ENCODE data around the gene MYBPC1.

MYBPC1 gene

DNA sequence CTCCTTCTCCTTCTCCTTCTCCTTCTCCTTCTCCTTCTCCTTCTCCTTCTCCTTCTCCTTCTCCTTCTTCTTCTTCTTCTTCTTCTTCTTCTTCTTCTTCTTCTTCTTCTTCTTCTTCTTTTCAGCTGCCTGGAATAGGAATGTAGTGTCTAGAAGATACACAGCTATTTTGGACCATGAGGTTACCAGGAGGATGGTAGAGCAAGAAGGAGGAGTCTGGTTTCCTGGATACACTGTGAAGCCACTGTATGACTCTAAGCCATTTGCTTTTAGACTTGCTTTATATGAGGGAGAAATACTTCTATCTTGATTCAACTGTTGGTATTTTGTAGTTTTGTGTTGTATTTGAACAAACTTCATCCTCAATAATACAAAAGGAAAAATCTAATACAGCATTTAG lies 3.0 kb upstream of the MYBPC1 start:
- TF ChIP-seq, protein P1, sequence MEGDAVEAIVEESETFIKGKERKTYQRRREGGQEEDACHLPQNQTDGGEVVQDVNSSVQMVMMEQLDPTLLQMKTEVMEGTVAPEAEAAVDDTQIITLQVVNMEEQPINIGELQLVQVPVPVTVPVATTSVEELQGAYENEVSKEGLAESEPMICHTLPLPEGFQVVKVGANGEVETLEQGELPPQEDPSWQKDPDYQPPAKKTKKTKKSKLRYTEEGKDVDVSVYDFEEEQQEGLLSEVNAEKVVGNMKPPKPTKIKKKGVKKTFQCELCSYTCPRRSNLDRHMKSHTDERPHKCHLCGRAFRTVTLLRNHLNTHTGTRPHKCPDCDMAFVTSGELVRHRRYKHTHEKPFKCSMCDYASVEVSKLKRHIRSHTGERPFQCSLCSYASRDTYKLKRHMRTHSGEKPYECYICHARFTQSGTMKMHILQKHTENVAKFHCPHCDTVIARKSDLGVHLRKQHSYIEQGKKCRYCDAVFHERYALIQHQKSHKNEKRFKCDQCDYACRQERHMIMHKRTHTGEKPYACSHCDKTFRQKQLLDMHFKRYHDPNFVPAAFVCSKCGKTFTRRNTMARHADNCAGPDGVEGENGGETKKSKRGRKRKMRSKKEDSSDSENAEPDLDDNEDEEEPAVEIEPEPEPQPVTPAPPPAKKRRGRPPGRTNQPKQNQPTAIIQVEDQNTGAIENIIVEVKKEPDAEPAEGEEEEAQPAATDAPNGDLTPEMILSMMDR (IDR thresholded peaks at IDR 0.05): no peak

DNA sequence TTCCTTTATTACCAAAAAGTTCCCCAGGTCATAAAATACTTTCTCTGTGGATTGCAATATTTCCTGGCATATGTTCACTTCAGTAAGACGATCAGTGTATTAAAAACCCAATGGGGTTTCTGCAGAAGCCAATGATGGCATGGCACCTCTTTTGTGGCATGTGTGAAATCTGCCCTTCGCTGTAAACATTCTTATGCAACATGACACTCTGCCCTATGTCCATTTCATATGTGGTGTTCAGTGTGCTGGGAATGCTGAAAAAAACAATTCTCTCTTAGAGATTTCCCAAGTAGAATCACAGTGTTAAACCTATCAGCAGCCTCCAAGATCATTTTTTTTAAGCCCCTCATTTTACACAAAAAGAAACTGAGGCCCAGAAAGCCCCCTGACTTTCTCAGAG lies 2.3 kb upstream of the MYBPC1 start:
- TF ChIP-seq, protein P1 (IDR thresholded peaks at IDR 0.05): no peak

DNA sequence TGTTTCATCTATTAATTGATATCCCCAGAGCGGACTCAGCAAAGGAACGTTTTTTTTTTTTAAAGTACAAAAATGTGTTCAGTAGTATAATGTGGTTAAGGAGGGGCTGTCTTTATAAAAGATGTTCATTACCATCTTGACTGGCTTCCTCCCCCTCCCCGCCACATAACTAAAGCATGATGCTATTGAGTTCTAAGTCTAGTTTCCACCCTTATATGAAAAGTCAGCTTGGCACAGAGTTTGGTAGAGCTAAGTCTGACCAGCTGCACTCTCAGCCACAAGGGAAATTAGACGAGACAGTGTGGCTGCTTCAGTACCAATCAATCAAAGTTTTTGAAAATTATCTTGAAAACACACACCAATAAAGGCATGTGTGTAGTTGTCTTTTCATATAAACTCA lies 1.9 kb upstream of the MYBPC1 start:
- TF ChIP-seq, protein P1 (IDR thresholded peaks at IDR 0.05): no peak

DNA sequence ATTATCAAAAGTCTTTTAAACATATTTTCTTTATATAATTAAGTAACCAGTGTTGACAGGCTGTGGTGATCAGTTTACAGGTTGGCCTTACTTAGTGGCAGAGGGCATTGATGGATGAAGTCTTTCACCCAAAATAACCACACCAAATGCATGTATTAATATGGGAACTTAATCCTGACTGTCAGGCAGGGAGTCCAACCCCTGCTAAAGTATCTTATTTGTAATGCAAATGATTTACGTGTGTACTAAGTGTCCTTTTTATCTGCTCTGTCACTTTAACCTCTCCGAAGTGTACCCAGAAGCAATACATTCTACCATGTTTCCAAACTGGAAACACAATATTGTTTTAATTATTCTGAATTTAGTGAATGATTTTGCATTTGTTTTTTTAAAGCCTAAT lies 1.4 kb downstream of the MYBPC1 start:
- TF ChIP-seq, protein P1 (IDR thresholded peaks at IDR 0.05): no peak

DNA sequence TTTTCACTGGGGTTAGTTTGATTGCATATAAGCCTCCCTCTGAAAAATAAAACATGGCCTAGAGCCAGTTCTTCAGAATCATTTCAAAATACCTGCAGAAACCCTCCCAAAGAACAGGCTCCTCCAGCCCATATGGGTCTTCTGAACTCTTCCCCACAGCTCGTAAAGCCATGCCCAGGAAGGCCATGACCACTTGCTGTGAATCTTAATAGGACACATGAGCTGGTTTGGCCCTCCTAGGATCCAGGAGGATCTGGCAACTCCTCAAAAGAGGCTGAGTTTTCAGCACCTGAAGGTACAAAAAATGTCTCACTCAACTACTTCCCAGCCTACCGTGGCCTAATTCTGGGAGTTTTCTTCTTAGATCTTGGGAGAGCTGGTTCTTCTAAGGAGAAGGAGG lies 2.4 kb downstream of the MYBPC1 start:
- TF ChIP-seq, protein P1 (IDR thresholded peaks at IDR 0.05): no peak

DNA sequence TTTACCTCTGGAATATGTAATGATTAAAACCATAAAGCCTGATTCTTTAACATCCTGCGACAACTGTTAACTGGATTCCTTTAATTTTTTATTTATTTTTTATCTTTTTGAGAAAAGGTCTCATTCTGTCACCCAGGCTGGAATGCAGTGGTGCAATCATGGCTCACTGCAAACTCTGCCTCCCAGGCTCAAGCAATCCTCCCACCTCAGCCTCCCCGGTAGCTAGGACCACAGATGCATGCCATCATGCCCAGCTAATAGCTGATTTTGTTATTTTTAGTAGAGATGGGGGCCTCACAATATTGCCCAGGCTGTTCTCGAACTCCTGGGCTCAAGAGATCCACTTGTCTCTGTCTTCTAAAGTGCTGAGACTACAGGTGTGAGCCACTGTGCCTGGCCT lies 3.7 kb downstream of the MYBPC1 start:
- TF ChIP-seq, protein P1 (IDR thresholded peaks at IDR 0.05): no peak

DNA sequence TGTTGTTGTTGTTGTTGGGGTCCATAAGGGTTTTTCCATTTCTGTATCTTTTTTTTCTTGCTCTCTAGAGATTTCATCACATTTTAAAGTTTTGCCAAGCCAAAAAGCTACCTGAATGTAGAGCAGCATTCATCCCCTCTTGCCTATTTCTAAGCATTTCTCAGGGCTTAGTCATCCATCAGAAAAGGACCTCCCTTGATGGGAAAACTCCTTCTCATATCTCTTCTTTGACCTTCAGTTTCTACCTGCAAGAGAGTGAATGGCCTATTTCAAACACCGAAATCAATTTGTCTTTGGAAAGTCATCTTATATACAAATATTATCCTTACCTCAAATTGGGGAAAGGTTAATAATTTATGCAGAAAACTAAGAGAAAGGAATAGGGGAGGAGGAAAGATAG lies 4.5 kb downstream of the MYBPC1 start:
- TF ChIP-seq, protein P1 (IDR thresholded peaks at IDR 0.05): no peak

DNA sequence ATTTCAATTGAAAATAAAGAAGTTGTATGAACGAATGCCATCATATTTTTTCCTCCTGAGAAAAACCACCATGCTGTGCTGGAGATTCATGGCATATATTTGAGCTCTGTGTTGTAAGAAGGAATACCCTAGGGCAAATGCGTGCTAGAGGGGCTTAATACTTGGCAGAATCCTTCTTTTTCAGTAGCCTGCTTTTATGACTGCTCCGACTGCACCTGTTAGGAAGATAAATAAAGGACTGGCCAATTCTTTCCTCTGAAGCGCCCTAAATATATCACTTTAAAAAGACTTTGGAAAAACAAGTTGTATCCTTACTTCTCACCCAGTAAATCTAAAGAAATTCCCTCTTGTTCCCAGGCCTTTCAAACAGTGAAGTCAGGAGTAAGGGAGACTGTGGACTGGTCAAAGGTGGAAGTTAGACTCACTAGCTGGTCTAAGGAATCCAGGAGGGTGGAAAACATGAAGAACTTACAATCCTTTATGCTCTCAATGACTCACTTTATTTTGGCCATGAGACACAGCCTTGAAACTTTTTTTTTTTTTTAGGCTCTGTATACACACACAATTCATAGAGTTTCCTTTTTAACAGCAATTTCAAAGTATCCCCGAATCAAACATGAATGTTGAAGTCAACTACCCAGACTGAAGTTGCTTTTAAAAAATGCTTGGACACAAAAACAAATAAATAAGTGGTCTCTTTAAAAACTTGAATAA lies 5.2 kb downstream of the MYBPC1 start:
- TF ChIP-seq, protein P1 (IDR thresholded peaks at IDR 0.05): no peak

All from LNCAP (cell line).